Measurements from ENCODE around the gene SH3BP4.

The SH3BP4 gene

GRCh38 chr2:234967201-234967869 is 15.5 kb downstream of the SH3BP4 start:
- no peak for DNase-seq

- DNase-seq: no peak
Observed at GRCh38 chr2:234967870-234968208, 16.0 kb downstream of the SH3BP4 start.

- no peak for DNase-seq
Observed at GRCh38 chr2:234968631-234969305, 17.0 kb downstream of the SH3BP4 start.

- DNase-seq: no peak
Observed at GRCh38 chr2:234969306-234970098, 17.7 kb downstream of the SH3BP4 start.

GRCh38 chr2:234970099-234970440 is 18.3 kb downstream of the SH3BP4 start:
- DNase-seq: no peak

GRCh38 chr2:234970477-234970882 is 18.7 kb downstream of the SH3BP4 start:
- DNase-seq: no peak

GRCh38 chr2:234971496-234971895 is 19.7 kb downstream of the SH3BP4 start:
- DNase-seq: no peak

- DNase-seq: no peak
Observed at GRCh38 chr2:234973008-234973407, 21.2 kb downstream of the SH3BP4 start.

- DNase-seq: no peak
Observed at GRCh38 chr2:234974501-234975385, 22.9 kb downstream of the SH3BP4 start.

- DNase-seq: no peak
Observed at GRCh38 chr2:234975611-234976010, 23.8 kb downstream of the SH3BP4 start.

GRCh38 chr2:234976479-234977227 is 24.8 kb downstream of the SH3BP4 start:
- no peak for DNase-seq

GRCh38 chr2:234977228-234977679 is 25.4 kb downstream of the SH3BP4 start:
- no peak for DNase-seq

GRCh38 chr2:234978466-234979203 is 26.8 kb downstream of the SH3BP4 start:
- DNase-seq: no peak

- DNase-seq: no peak
Observed at GRCh38 chr2:234979204-234980167, 27.7 kb downstream of the SH3BP4 start.

GRCh38 chr2:234980451-234981187 is 28.8 kb downstream of the SH3BP4 start:
- no peak for DNase-seq

GRCh38 chr2:234981197-234982095 is 29.6 kb downstream of the SH3BP4 start:
- no peak for DNase-seq

- DNase-seq: no peak
Observed at GRCh38 chr2:234982096-234982834, 30.4 kb downstream of the SH3BP4 start.
